Gastroesophageal sphincter (tissue), 4 donors: ENCODE data around the gene ISCA2. TPM values are rescaled to one million over a fixed set of nuclear protein-coding genes. Genes with fewer than 3 reads are reported as not detected.
A peak's percentile ranks its signal among the peaks of the same experiment; 100 is the strongest.

Experiments used
- ATAC-seq: fragments of 150-250 bp; one replicate; pipeline ENCODE4 v1.9.1; 2016; ENCODE audit warnings: mild to moderate bottlenecking, moderate library complexity
- H3K27ac ChIP-seq, 4 donors: fragments of 200-600 bp; sonication (generic) in 3 of 4; 1 replicate in 3 of 4; 2 replicates in 1 of 4; pipeline ENCODE4 v1.5.1; 2016 to 2019
- H3K27me3 ChIP-seq: fragments of 200-600 bp; sonication (generic); one replicate; pipeline ENCODE4 v1.5.1; 2019
- H3K36me3 ChIP-seq, 2 donors: fragments of 200-600 bp; sonication (generic); one replicate each; pipeline ENCODE4 v1.5.1; 2019; ENCODE audit warnings: control low read depth in 1 of 2
- H3K4me1 ChIP-seq, 3 donors: fragments of 200-600 bp; sonication (generic); 1 replicate in 2 of 3; 2 replicates in 1 of 3; pipeline ENCODE4 v1.5.1; 2016 to 2019; ENCODE audit warnings: control low read depth in 2 of 3
- H3K4me3 ChIP-seq, 2 donors: fragments of 200-600 bp; sonication (generic); one replicate each; pipeline ENCODE4 v1.5.1; 2019; ENCODE audit warnings: mild to moderate bottlenecking in 1 of 2, moderate library complexity in 1 of 2
- H3K9me3 ChIP-seq, 3 donors: fragments of 200-600 bp; sonication (generic); one replicate each; pipeline ENCODE4 v1.5.1; 2017 to 2019; ENCODE audit warnings: control low read depth in 2 of 3
- CTCF ChIP-seq, 4 experiments: fragments of 200-600 bp in 2 of 4; fragments of 450-650 bp in 2 of 4; sonication (generic) in 1 of 4; IDR thresholded peaks; one replicate each; pipeline ENCODE4 v1.5.1; 2017 to 2019; ENCODE audit warnings: antibody characterized with exemption in 4 of 4, mild to moderate bottlenecking in 2 of 4, moderate library complexity in 2 of 4
- EP300 ChIP-seq: sonication (generic); formaldehyde crosslinking; IDR thresholded peaks from one replicate; pipeline ENCODE4 v1.6.1; 2017; ENCODE audit warnings: antibody characterized with exemption, mild to moderate bottlenecking
- POLR2A ChIP-seq, 2 donors: fragments of 450-650 bp; IDR thresholded peaks; one replicate each; pipeline ENCODE4 v1.6.1; 2017; ENCODE audit warnings: antibody characterized with exemption in 2 of 2, mild to moderate bottlenecking in 2 of 2, moderate library complexity in 1 of 2
- POLR2AphosphoS5 ChIP-seq: sonication (generic); formaldehyde crosslinking; IDR thresholded peaks from one replicate; pipeline ENCODE4 v1.6.1; 2017; ENCODE audit warnings: antibody characterized with exemption
- WGBS, 2 donors: methylation state at CpG; one replicate each; pipeline ENCODE4 v1.1.5; 2018; ENCODE audit warnings: low coverage in 1 of 2; 5-methylcytosine and 5-hydroxymethylcytosine counted together
- total RNA-seq, 4 donors: library from RNA; depleted of rRNA; stranded (reverse); fragments of >200 nt; gene quantifications; one replicate each; pipeline ENCODE4 v1.1.0, GENCODE V29; 2016

ISCA2 gene
- total RNA-seq, 4 donors from 2014 or later, result 10.6 to 16.3 (median 10.9) TPM

GRCh38 chr14:74501691-74502090 lies 8.1 kb downstream of the ISCA2 start:
- ATAC-seq, result no peak
- no peak overlapping the region for H3K4me3 ChIP-seq
- TF ChIP-seq EP300 (no peak), POLR2AphosphoS5 (no peak), CTCF (IDR thresholded peaks at IDR 0.05) (no peak), POLR2A (IDR thresholded peaks at IDR 0.05) (no peak)
- no peaks in the 10 kb centered on the region for H3K9me3 ChIP-seq
- 47 to 61% methylated on average over 5 of the region's 5 CpGs for WGBS, 2 donors
- no peaks in the 10 kb centered on the region for H3K27me3 ChIP-seq
- H3K36me3 ChIP-seq, result peaks cover 0 to 62% of the 10 kb centered on the region in 2 donors
- H3K4me1 ChIP-seq, result peaks cover 0 to 23% (median 5%) of the 10 kb centered on the region in 3 donors
- peak overlapping the region in 2 of 4 donors; percentile 20 to 36 for H3K27ac ChIP-seq

GRCh38 chr14:74502236-74503019 lies 8.9 kb downstream of the ISCA2 start:
- H3K4me1 ChIP-seq, result peaks cover 0 to 23% (median 5%) of the 10 kb centered on the region in 3 donors
- H3K27me3 ChIP-seq, result no peaks in the 10 kb centered on the region
- peaks cover 0 to 69% of the 10 kb centered on the region in 2 donors for H3K36me3 ChIP-seq
- TF ChIP-seq CTCF (IDR thresholded peaks at IDR 0.05) (peak in 3 of 4 experiments; percentile 38 to 49 (median 39)), POLR2A (IDR thresholded peaks at IDR 0.05) (no peak), POLR2AphosphoS5 (no peak), EP300 (no peak)
- WGBS, 2 donors, result 62 to 78% methylated on average over 3 to 8 of the region's 21 CpGs
- peak overlapping the region in 1 of 4 donors; percentile 20 for H3K27ac ChIP-seq
- no peaks in the 10 kb centered on the region for H3K9me3 ChIP-seq
- H3K4me3 ChIP-seq, result no peak overlapping the region
- ATAC-seq, result peak; percentile 37

GRCh38 chr14:74503291-74503937 lies 9.8 kb downstream of the ISCA2 start:
- no peak for ATAC-seq
- Histone ChIP-seq H3K4me3 (no peak overlapping the region), H3K27ac (no peak overlapping the region), H3K9me3 (no peaks in the 10 kb centered on the region), H3K36me3 (peaks cover 0 to 79% of the 10 kb centered on the region in 2 donors), H3K27me3 (no peaks in the 10 kb centered on the region), H3K4me1 (peaks cover 0 to 23% (median 5%) of the 10 kb centered on the region in 3 donors)
- TF ChIP-seq POLR2AphosphoS5 (no peak), POLR2A (IDR thresholded peaks at IDR 0.05) (no peak), EP300 (no peak), CTCF (IDR thresholded peaks at IDR 0.05) (no peak)
- WGBS, 2 donors, result no CpG with 5 or more reads among the region's 14 CpGs

- peaks cover 0 to 23% (median 5%) of the 10 kb centered on the region in 3 donors for H3K4me1 ChIP-seq
- H3K27ac ChIP-seq, result no peak overlapping the region
- ATAC-seq, result no peak
- WGBS, 2 donors, result 80 to 91% methylated on average over 1 to 11 of the region's 12 CpGs
- peaks cover 0 to 84% of the 10 kb centered on the region in 2 donors for H3K36me3 ChIP-seq
- H3K4me3 ChIP-seq, result no peak overlapping the region
- H3K27me3 ChIP-seq, result no peaks in the 10 kb centered on the region
- TF ChIP-seq CTCF (IDR thresholded peaks at IDR 0.05), result no peak
- no peak for TF ChIP-seq POLR2AphosphoS5
- no peaks in the 10 kb centered on the region for H3K9me3 ChIP-seq
Observed at GRCh38 chr14:74503938-74504335, 10.4 kb downstream of the ISCA2 start.
